Testis (tissue), 3 donors: ENCODE measurements around the gene ZNF473. TPM values are rescaled to one million over a fixed set of nuclear protein-coding genes. Genes with fewer than 3 reads are reported as not detected.

Experiments
- DNase-seq: peaks from one replicate; pipeline ENCODE4 v3.0.0-alpha.2; 2019
- H3K27ac ChIP-seq, 2 donors: fragments of 200-600 bp; sonication (generic); one replicate each; pipeline ENCODE4 v1.5.1; 2019
- H3K27me3 ChIP-seq: fragments of 200-600 bp; sonication (generic); one replicate; pipeline ENCODE4 v1.5.1; 2019
- H3K36me3 ChIP-seq: fragments of 200-600 bp; sonication (generic); one replicate; pipeline ENCODE4 v1.5.1; 2017; ENCODE audit warnings: low read depth; ENCODE audit errors: missing control alignments
- H3K4me1 ChIP-seq: fragments of 200-600 bp; sonication (generic); one replicate; pipeline ENCODE4 v1.5.1; 2019
- H3K4me3 ChIP-seq, 2 donors: fragments of 200-600 bp; sonication (generic); one replicate each; pipeline ENCODE4 v1.5.1; 2017 to 2019
- H3K9me3 ChIP-seq: fragments of 200-600 bp; sonication (generic); one replicate; pipeline ENCODE4 v1.5.1; 2017
- POLR2A ChIP-seq: fragments of 450-650 bp; IDR thresholded peaks from one replicate; pipeline ENCODE4 v1.6.1; 2017; ENCODE audit warnings: antibody characterized with exemption, mild to moderate bottlenecking, moderate library complexity
- WGBS, 2 donors: methylation state at CpG; one replicate each; pipeline ENCODE4 v1.1.5; 2018; 5-methylcytosine and 5-hydroxymethylcytosine counted together
- intact Hi-C: fragments of 100-400 bp; cut with DNase I; formaldehyde crosslinking; loops from one replicate; pipeline ENCODE4 v1.15.1; 2023; ENCODE audit warnings: low total_unique reads
- polyA plus RNA-seq: library from polyadenylated mRNA; stranded (reverse); fragments of 350-450 nt; fragmentation: Illumina TruSeq; extraction: RNeasy Lipid Tissue Mini Kit (QIAGEN cat#74804); gene quantifications from one replicate; pipeline ENCODE4 v1.2.3, GENCODE V29; 2014; ENCODE audit warnings: low read depth, low replicate concordance; ENCODE audit not compliant: insufficient read depth
- total RNA-seq, 2 donors: library from RNA; depleted of rRNA; stranded (reverse); fragments of >200 nt; gene quantifications; one replicate each; pipeline ENCODE4 v1.2.3, GENCODE V29; 2016
- TF ChIP-seq, protein P1 (sequence below), 3 experiments: fragments of 450-650 bp in 2 of 3; fragments of 200-600 bp in 1 of 3; sonication (generic) in 1 of 3; IDR thresholded peaks; one replicate each; pipeline ENCODE4 v1.5.1; 2016 to 2019; ENCODE audit warnings: antibody characterized with exemption in 3 of 3, mild to moderate bottlenecking in 2 of 3, moderate library complexity in 1 of 3

The ZNF473 gene
- total and polyA plus RNA-seq, 3 donors from 2014 or later, result 77.7 to 106 (median 92.8) TPM

DNA sequence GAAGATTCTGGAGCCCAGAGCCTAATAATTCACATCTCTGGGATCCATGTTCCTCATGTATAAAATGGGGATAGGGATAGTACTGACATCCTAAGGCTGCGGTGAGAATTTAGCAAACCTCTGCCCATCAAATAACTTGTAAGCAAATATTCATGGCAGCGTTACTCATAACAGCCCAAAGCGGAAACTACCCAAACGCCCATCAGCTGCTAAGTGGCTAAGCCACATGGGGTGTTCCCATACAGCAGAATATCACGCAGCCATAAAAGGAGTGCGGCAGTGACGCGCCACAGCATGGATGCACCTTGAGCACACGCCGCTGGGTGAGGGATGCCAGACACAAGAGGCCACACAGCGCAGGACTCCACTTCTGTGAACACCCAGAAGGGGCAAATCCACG lies 20.4 kb upstream of the ZNF473 start:
- H3K9me3 ChIP-seq, result no peaks in the 10 kb centered on the region
- DNase-seq, result no peak
- peaks cover 25% of the 10 kb centered on the region for H3K4me1 ChIP-seq
- TF ChIP-seq, protein P1, sequence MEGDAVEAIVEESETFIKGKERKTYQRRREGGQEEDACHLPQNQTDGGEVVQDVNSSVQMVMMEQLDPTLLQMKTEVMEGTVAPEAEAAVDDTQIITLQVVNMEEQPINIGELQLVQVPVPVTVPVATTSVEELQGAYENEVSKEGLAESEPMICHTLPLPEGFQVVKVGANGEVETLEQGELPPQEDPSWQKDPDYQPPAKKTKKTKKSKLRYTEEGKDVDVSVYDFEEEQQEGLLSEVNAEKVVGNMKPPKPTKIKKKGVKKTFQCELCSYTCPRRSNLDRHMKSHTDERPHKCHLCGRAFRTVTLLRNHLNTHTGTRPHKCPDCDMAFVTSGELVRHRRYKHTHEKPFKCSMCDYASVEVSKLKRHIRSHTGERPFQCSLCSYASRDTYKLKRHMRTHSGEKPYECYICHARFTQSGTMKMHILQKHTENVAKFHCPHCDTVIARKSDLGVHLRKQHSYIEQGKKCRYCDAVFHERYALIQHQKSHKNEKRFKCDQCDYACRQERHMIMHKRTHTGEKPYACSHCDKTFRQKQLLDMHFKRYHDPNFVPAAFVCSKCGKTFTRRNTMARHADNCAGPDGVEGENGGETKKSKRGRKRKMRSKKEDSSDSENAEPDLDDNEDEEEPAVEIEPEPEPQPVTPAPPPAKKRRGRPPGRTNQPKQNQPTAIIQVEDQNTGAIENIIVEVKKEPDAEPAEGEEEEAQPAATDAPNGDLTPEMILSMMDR (IDR thresholded peaks at IDR 0.05), result no peak
- TF ChIP-seq POLR2A, result no peak
- H3K4me3 ChIP-seq, result no peak overlapping the region
- no peak overlapping the region for H3K27ac ChIP-seq
- no peaks in the 10 kb centered on the region for H3K36me3 ChIP-seq
- WGBS, 2 donors, result 88 to 98% methylated on average over 12 of the region's 12 CpGs
- intact Hi-C loops, result no loop called here
- no peaks in the 10 kb centered on the region for H3K27me3 ChIP-seq

DNA sequence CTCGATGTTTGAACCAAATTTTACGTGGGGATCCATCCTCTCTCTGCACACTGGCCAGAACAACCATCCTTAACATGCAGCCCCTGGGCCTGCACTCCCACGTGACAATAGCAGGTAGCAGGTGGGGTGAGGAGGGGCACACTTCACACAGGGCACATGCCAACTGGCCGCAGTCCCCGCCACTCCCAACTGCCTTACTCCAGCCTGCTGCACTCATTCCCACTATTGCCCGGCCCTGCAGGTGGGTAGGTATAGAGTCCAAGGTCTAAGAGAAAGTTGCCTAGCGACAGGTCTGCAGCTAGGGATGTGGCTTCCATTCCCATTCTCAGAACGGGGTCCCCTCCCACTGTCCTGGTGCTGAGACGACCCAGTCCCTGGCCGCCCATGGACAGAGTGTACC lies 18.6 kb upstream of the ZNF473 start:
- Histone ChIP-seq H3K4me1 (peaks cover 20% of the 10 kb centered on the region), H3K36me3 (no peaks in the 10 kb centered on the region), H3K27ac (no peak overlapping the region), H3K9me3 (no peaks in the 10 kb centered on the region), H3K4me3 (no peak overlapping the region), H3K27me3 (no peaks in the 10 kb centered on the region)
- DNase-seq, result no peak
- intact Hi-C loops, result no loop called here
- 78 to 89% methylated on average over 3 to 10 of the region's 10 CpGs for WGBS, 2 donors
- no peak for TF ChIP-seq POLR2A
- TF ChIP-seq, protein P1 (IDR thresholded peaks at IDR 0.05), result no peak

DNA sequence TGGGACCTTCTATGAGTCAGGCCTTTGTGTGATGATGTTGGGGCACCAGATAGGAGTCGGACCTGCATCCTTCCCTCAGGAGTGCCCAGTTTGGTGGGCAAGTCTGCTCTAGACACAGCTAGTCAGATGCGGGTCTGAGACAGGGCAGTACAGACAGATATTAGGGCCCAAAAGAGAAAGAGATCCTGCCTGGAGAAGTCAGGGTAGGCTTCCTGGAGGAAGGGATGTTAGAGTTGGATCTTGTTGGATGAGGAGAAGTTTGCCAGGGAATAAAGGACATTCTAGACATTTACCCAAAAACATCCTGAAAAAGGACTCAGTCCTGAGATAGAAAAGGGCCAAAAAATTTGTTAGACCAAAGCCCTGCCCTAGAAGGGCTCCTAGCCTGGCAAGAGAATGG lies 17.9 kb upstream of the ZNF473 start:
- Histone ChIP-seq H3K27me3 (no peaks in the 10 kb centered on the region), H3K4me3 (no peak overlapping the region), H3K9me3 (no peaks in the 10 kb centered on the region), H3K27ac (no peak overlapping the region), H3K36me3 (no peaks in the 10 kb centered on the region), H3K4me1 (peaks cover 15% of the 10 kb centered on the region)
- DNase-seq, result no peak
- no peak for TF ChIP-seq POLR2A
- TF ChIP-seq, protein P1 (IDR thresholded peaks at IDR 0.05), result no peak
- WGBS, 2 donors, result 86 to 96% methylated on average over 2 of the region's 2 CpGs
- intact Hi-C loops, result no loop called here

DNA sequence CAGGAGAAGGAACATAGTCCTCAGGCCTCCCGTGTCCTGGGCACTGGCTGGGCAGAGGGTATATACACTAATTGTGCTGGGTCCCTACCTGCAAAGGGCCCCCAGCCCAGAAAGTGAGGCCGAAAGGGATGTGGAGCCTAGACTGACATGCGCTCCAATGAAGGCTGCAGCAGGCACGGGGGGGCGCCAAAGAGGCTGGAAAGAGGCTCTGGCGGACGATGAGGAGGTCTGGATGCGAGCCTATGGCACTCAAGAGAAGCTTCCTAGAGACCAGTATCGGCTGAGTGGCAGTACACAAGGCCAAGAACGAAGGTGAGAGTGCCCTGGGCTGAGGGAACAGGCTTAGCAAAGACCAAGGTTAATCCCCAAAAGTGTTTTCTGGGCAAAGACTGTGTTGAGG lies 17.3 kb upstream of the ZNF473 start:
- Histone ChIP-seq H3K27me3 (no peaks in the 10 kb centered on the region), H3K36me3 (no peaks in the 10 kb centered on the region), H3K4me3 (no peak overlapping the region), H3K9me3 (no peaks in the 10 kb centered on the region), H3K4me1 (peaks cover 9% of the 10 kb centered on the region), H3K27ac (no peak overlapping the region)
- intact Hi-C loops, result no loop called here
- DNase-seq, result peak; percentile 33
- TF ChIP-seq, protein P1 (IDR thresholded peaks at IDR 0.05), result no peak
- no peak for TF ChIP-seq POLR2A
- WGBS, 2 donors, result 68 to 73% methylated on average over 10 of the region's 10 CpGs

DNA sequence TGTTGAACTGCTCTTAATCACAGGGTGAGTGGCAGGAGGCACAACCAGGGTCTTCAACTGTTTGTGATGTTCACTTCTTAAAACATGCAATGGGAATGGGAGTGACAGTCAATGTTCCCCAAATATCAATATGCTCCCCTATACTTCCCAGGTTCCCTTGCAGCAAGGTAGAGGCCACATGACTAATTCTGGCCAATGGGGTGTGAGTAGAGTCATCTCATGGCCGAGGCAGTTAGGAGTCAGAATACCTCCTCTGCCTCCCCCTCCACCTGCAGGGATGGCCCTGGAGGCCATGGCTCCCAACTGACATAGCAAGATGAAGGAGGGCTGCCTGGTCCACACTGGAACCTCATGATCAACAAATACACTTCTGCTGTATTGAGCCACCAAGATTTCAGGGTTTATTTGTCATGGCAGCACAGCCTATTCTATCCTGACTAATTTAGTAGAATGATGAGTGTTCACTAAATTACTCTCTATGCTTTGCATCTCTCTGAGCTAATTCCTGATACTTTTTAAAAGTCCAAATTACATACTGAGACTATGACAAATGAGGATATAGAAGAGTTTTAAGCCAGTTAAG lies 9.5 kb upstream of the ZNF473 start:
- no peak for DNase-seq
- Histone ChIP-seq H3K27ac (no peak overlapping the region), H3K9me3 (no peaks in the 10 kb centered on the region), H3K4me3 (no peak overlapping the region), H3K4me1 (no peaks in the 10 kb centered on the region), H3K36me3 (no peaks in the 10 kb centered on the region), H3K27me3 (no peaks in the 10 kb centered on the region)
- intact Hi-C loops, result no loop called here
- WGBS, 2 donors, result 82 to 94% methylated on average over 1 of the region's 1 CpG
- TF ChIP-seq POLR2A, result no peak
